A549 (cell line): Measurements from ENCODE around the gene UNC5C.

Experiments
- JUN ChIP-seq, 2 experiments: fragments of >200 bp; sonication (Bioruptor Twin); formaldehyde crosslinking; IDR thresholded peaks; 2 replicates in 1 of 2; 3 replicates in 1 of 2; pipeline ENCODE4 v1.6.1; 2016 to 2017
- USF2 ChIP-seq: fragments of 450-650 bp; IDR thresholded peaks from 2 replicates; pipeline ENCODE4 v1.6.1; 2014; ENCODE audit warnings: antibody characterized with exemption

- TF ChIP-seq USF2, result no peak
- no peak for TF ChIP-seq JUN (IDR thresholded peaks at IDR 0.05)
These were observed 229.6 kb downstream of the UNC5C start for GRCh38 chr4:95319169-95319568.
